HepG2 (cell line): ENCODE data around the gene HOXA9. TPM values are rescaled to one million over a fixed set of nuclear protein-coding genes. Genes with fewer than 3 reads are reported as not detected.

Source experiments
- ELF1 ChIP-seq: sonication (generic); formaldehyde crosslinking; IDR thresholded peaks from 2 replicates; pipeline ENCODE4 v1.4.0; 2020; ENCODE audit warnings: missing genetic modification reagents
- NR2C2 ChIP-seq: sonication (generic); formaldehyde crosslinking; IDR thresholded peaks from 2 replicates; pipeline ENCODE4 v1.4.0; 2020; ENCODE audit warnings: missing genetic modification reagents, mild to moderate bottlenecking, moderate library complexity, borderline replicate concordance
- PHB2 ChIP-seq: fragments of 450-650 bp; IDR thresholded peaks from 2 replicates; pipeline ENCODE4 v1.6.1; 2018; ENCODE audit not compliant: partially characterized antibody
- PPARG ChIP-seq: conservative IDR thresholded peaks from 2 replicates; pipeline ENCODE4 v1.6.1; 2016; ENCODE audit warnings: missing biosample characterization, missing genetic modification reagents
- TSC22D2 ChIP-seq: sonication (generic); formaldehyde crosslinking; IDR thresholded peaks from 2 replicates; pipeline ENCODE4 v1.5.1; 2020; ENCODE audit warnings: missing genetic modification reagents, mild to moderate bottlenecking, borderline replicate concordance
- YEATS4 ChIP-seq: sonication (generic); formaldehyde crosslinking; IDR thresholded peaks from 2 replicates; pipeline ENCODE4 v1.4.0; 2020; ENCODE audit warnings: missing genetic modification reagents, borderline replicate concordance
- ZNF253 ChIP-seq: sonication (generic); formaldehyde crosslinking; IDR thresholded peaks from 2 replicates; pipeline ENCODE4 v1.8.0; 2022; ENCODE audit warnings: mild to moderate bottlenecking, missing genetic modification reagents, borderline replicate concordance
- polyA plus RNA-seq, 8 experiments: library from polyadenylated mRNA; depleted of rRNA in 3 of 8; stranded (reverse) in 7 of 8; unstranded in 1 of 8; fragments of >200 nt; fragmentation: Illumina TruSeq in 4 of 8; extraction: Trizol in 4 of 8; gene quantifications; 2 replicates each; pipeline versions ENCODE4 v1.2.1 to v1.2.3, GENCODE V29; 2011 to 2016; ENCODE audit warnings: low read depth in 4 of 8, missing spikeins in 1 of 8, mixed read lengths in 1 of 8; ENCODE audit not compliant: insufficient read depth in 1 of 8
- total RNA-seq, 5 experiments: library from RNA; depleted of rRNA; stranded (reverse); fragments of >200 nt; fragmentation: Illumina TruSeq; extraction: Trizol; gene quantifications; 2 replicates each; pipeline ENCODE4 v1.2.3, GENCODE V29; 2016; ENCODE audit warnings: low read depth in 1 of 5
- TF ChIP-seq, protein P1 (sequence below): sonication (generic); formaldehyde crosslinking; IDR thresholded peaks from 2 replicates; pipeline ENCODE4 v1.8.0; 2022; ENCODE audit warnings: missing genetic modification reagents, mild to moderate bottlenecking, moderate library complexity, borderline replicate concordance
- TF ChIP-seq, protein P2 (sequence below): sonication (generic); formaldehyde crosslinking; IDR thresholded peaks from 2 replicates; pipeline ENCODE4 v1.8.0; 2022; ENCODE audit warnings: mild to moderate bottlenecking, missing genetic modification reagents
- TF ChIP-seq, protein P3 (sequence below): sonication (generic); formaldehyde crosslinking; IDR thresholded peaks from 2 replicates; pipeline ENCODE4 v1.8.0; 2022; ENCODE audit warnings: missing genetic modification reagents, mild to moderate bottlenecking, inconsistent platforms, borderline replicate concordance
- TF ChIP-seq, protein P4 (sequence below): sonication (generic); formaldehyde crosslinking; IDR thresholded peaks from 2 replicates; pipeline ENCODE4 v1.4.0; 2020; ENCODE audit warnings: missing genetic modification reagents
- TF ChIP-seq, protein P5 (sequence below): sonication (generic); formaldehyde crosslinking; IDR thresholded peaks from 2 replicates; pipeline ENCODE4 v1.4.0; 2020; ENCODE audit warnings: missing genetic modification reagents
- TF ChIP-seq, protein P6 (sequence below): IDR thresholded peaks from 2 replicates; pipeline ENCODE4 v1.6.1; 2016; ENCODE audit warnings: missing biosample characterization, missing genetic modification reagents, low read depth

Gene HOXA9
- total and polyA plus RNA-seq, 2 of the 13 experiments (the other 11 are each of a cell fraction or from before 2014, with no cell fraction given) = not detected

DNA sequence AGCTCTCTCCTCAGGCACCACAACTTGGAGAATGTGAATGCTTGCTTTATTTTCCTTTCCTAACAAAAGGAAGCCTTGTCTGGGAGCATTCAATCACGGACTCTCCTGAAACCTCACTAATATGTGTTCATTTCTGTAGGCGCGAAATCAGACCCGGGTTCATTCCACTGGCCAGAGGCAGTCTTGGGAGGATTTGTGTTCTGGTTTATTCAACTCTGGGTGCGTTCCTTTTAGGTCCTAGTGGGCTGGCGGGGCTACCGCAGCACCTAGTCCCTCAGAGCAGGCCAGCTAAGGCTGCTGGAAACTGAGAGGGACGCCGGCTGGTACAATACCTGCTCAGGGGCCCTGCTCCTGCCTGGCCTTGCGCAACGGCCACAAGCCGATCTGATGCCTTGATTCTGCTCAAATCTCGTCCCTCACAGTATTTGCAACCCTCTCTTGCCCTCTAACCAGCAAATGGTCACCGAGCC, 42.3 kb downstream of the HOXA9 start (continued):
- TF ChIP-seq, protein P1, sequence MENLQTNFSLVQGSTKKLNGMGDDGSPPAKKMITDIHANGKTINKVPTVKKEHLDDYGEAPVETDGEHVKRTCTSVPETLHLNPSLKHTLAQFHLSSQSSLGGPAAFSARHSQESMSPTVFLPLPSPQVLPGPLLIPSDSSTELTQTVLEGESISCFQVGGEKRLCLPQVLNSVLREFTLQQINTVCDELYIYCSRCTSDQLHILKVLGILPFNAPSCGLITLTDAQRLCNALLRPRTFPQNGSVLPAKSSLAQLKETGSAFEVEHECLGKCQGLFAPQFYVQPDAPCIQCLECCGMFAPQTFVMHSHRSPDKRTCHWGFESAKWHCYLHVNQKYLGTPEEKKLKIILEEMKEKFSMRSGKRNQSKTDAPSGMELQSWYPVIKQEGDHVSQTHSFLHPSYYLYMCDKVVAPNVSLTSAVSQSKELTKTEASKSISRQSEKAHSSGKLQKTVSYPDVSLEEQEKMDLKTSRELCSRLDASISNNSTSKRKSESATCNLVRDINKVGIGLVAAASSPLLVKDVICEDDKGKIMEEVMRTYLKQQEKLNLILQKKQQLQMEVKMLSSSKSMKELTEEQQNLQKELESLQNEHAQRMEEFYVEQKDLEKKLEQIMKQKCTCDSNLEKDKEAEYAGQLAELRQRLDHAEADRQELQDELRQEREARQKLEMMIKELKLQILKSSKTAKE (CRISPR knock-in tag) = no peak
- TF ChIP-seq, protein P2, sequence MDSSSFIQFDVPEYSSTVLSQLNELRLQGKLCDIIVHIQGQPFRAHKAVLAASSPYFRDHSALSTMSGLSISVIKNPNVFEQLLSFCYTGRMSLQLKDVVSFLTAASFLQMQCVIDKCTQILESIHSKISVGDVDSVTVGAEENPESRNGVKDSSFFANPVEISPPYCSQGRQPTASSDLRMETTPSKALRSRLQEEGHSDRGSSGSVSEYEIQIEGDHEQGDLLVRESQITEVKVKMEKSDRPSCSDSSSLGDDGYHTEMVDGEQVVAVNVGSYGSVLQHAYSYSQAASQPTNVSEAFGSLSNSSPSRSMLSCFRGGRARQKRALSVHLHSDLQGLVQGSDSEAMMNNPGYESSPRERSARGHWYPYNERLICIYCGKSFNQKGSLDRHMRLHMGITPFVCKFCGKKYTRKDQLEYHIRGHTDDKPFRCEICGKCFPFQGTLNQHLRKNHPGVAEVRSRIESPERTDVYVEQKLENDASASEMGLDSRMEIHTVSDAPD (CRISPR knock-in tag) = no peak
- TF ChIP-seq, protein P3, sequence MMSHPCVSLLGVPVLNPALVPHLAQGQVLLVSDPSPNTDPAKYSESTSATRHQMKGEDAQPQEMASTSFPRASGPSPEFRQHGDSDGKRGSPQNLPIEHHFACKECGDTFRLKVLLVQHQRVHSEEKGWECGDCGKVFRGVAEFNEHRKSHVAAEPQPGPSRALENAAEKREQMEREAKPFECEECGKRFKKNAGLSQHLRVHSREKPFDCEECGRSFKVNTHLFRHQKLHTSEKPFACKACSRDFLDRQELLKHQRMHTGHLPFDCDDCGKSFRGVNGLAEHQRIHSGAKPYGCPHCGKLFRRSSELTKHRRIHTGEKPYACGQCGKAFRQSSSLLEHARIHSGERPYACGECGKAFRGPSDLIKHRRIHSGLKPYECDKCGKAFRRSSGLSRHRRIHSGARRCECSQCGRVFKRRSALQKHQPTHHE = no peak
- TF ChIP-seq TSC22D2 (CRISPR knock-in tag) (no peak), YEATS4 (CRISPR knock-in tag) (no peak), PHB2 (no peak), ELF1 (CRISPR knock-in tag) (no peak), ZNF253 (CRISPR knock-in tag) (no peak), NR2C2 (CRISPR knock-in tag) (0 out of 2 replicates have a peak, but pooled peaks have one; percentile 21), PPARG (CRISPR knock-in tag) (no peak)
- TF ChIP-seq, protein P4, sequence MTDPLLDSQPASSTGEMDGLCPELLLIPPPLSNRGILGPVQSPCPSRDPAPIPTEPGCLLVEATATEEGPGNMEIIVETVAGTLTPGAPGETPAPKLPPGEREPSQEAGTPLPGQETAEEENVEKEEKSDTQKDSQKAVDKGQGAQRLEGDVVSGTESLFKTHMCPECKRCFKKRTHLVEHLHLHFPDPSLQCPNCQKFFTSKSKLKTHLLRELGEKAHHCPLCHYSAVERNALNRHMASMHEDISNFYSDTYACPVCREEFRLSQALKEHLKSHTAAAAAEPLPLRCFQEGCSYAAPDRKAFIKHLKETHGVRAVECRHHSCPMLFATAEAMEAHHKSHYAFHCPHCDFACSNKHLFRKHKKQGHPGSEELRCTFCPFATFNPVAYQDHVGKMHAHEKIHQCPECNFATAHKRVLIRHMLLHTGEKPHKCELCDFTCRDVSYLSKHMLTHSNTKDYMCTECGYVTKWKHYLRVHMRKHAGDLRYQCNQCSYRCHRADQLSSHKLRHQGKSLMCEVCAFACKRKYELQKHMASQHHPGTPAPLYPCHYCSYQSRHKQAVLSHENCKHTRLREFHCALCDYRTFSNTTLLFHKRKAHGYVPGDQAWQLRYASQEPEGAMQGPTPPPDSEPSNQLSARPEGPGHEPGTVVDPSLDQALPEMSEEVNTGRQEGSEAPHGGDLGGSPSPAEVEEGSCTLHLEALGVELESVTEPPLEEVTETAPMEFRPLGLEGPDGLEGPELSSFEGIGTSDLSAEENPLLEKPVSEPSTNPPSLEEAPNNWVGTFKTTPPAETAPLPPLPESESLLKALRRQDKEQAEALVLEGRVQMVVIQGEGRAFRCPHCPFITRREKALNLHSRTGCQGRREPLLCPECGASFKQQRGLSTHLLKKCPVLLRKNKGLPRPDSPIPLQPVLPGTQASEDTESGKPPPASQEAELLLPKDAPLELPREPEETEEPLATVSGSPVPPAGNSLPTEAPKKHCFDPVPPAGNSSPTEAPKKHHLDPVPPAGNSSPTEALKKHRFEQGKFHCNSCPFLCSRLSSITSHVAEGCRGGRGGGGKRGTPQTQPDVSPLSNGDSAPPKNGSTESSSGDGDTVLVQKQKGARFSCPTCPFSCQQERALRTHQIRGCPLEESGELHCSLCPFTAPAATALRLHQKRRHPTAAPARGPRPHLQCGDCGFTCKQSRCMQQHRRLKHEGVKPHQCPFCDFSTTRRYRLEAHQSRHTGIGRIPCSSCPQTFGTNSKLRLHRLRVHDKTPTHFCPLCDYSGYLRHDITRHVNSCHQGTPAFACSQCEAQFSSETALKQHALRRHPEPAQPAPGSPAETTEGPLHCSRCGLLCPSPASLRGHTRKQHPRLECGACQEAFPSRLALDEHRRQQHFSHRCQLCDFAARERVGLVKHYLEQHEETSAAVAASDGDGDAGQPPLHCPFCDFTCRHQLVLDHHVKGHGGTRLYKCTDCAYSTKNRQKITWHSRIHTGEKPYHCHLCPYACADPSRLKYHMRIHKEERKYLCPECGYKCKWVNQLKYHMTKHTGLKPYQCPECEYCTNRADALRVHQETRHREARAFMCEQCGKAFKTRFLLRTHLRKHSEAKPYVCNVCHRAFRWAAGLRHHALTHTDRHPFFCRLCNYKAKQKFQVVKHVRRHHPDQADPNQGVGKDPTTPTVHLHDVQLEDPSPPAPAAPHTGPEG = no peak
- TF ChIP-seq, protein P5, sequence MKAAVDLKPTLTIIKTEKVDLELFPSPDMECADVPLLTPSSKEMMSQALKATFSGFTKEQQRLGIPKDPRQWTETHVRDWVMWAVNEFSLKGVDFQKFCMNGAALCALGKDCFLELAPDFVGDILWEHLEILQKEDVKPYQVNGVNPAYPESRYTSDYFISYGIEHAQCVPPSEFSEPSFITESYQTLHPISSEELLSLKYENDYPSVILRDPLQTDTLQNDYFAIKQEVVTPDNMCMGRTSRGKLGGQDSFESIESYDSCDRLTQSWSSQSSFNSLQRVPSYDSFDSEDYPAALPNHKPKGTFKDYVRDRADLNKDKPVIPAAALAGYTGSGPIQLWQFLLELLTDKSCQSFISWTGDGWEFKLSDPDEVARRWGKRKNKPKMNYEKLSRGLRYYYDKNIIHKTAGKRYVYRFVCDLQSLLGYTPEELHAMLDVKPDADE (CRISPR knock-in tag) = no peak
- TF ChIP-seq, protein P6, sequence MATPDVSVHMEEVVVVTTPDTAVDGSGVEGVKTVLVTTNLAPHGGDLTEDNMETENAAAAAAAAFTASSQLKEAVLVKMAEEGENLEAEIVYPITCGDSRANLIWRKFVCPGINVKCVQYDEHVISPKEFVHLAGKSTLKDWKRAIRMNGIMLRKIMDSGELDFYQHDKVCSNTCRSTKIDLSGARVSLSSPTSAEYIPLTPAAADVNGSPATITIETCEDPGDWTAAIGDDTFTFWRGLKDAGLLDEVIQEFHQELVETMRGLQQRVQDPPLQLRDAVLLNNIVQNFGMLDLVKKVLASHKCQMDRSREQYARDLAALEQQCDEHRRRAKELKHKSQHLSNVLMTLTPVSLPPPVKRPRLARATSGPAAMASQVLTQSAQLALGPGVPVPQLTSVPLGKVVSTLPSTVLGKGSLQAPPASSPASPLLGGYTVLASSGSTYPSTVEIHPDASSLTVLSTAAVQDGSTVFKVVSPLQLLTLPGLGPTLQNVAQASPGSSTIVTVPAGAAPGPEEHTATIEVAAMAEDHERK = no peak
